ENCODE measurements around the gene ADAT1.
"Not testable (repeated sequence)": the region's sequence is repeated elsewhere in the genome, so short reads cannot be mapped to it uniquely, and the experiment has no call there.

The ADAT1 gene

DNA sequence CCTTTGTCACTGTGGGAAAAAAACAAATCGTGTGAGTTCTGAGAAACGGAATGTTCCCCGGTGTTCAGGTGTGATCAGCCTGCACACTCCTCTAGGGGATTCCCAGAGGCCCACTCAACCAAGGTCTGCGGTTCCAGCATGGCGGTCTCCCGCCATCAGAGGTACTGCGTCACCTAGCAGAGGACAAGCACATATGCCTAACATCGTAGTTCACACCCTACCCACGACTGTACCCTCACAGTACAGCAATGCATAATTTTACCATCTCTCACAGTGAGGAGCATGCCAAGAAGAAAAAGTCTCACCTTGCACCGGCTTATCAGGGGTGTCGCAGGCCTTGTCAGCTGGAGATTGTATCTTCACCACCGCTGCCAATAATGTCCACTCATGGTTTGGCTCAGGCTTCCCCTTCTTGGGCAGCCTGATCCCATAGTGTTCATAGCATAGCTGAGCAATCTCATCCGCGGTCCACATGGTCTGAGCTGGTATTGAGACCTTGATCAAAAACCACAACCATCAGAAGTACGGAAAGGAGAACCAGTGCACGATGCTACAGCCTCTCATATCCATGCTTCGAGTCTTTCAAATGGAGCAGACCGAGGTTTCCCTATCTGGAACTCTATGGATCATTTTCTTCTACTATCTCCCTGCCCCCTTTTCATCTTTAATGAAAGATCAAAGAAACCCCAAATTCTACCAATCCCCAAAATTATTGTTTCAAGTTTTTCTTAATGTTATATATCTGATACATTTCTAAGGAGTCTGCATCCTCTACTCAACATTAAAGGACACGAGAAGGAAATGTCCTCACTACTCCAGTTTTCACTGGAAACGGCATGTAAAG is 2.5 kb downstream of the ADAT1 start:
- DNase-seq (ENCODE audit: low read depth in 3 of 3): no peak

- DNase-seq (ENCODE audit: low read depth in 3 of 3): no peak
These were observed 4.3 kb downstream of the ADAT1 start for GRCh38 chr16:75618780-75619179.

- DNase-seq (ENCODE audit: low read depth in 3 of 3): no peak
These were observed 6.0 kb downstream of the ADAT1 start for GRCh38 chr16:75617121-75617520.

DNA sequence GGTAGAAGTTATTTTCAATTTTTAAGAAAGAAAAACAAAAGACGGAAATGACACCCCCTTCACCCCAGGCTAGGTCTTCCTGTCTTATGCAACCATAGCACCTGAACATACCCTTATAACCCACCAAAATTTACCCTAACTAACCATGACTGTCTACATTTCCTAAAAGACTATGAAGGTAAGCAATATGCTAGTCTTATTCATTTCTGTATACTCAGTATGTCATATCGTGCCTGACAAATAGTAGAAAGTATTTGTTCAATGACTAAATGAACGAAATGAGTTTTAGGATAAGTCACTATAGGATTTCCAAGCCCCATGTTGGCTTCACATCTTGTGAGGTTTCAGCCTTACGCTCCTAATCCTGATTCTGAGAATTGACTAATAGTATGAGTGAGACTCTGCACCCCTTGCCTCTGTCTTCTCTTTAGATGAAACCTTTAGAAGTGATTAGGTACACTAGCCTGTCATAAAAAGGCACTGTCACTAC is 6.5 kb downstream of the ADAT1 start:
- no peak for DNase-seq (ENCODE audit: low read depth in 3 of 3)

DNA sequence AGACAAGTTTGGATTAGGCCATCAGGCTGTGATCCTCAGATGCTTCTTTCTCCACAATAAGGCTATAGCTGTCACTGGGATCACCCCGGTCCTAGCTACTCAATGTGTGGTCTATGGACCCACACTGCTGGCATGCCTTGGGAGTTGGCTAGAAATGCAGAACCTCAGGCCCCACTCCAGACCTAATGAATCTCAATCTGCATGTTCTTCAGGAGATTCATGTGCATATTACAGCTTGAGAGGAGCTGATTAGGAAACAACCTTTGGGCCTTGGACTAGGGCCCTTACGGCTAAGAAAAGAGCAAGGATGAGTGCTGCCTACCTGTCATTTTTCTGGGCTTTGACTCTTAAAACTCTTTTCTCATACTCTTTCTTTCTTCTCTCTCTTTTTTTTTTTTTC is 7.5 kb downstream of the ADAT1 start:
- DNase-seq (ENCODE audit: low read depth in 3 of 3): no peak

- DNase-seq (ENCODE audit: low read depth in 3 of 3): no peak
These were observed 8.8 kb downstream of the ADAT1 start for GRCh38 chr16:75614066-75614897.

- DNase-seq (ENCODE audit: low read depth in 3 of 3): no peak
These were observed 16.6 kb downstream of the ADAT1 start for GRCh38 chr16:75606507-75606906.

GRCh38 chr16:75603241-75603640 is 19.8 kb downstream of the ADAT1 start:
- DNase-seq (ENCODE audit: low read depth in 3 of 3): no peak

DNA sequence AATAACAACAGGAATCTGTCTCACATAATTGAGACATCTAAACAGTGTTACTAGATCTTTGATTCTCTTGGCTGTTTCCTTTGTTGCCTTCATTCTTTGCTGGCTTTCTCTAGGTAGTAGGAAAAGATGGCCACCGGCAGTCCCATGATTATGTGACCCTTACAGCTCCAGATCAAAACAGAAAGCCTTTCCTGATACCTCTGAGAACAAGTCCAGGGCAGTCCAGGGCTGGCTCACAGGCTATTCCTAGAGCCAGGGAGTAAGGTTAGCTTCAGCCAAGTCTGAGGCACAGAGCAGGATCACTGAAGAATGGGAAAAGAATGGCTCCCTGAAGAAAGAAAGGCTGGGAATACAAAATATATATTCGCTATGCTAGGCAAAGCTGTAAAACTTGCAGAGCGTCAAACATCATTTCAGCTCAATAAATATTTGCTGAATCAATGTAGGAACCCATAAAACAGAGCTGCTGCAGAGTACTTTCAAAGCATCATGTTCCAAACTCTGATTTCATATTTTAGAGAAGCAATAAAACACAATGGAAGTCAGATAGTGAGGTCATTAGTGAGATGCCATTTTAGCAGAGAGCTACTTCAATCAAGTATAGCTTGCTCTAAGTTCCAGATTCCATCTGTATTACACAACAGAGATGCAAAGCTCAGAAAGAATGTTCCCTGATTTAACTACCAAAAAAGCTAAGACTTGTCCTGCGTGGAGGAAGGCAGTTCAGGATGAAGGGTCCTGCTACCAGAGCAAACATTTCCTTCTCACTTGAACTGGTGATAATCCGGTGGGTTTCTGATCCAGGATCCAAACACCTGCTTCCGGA is 23.4 kb downstream of the ADAT1 start:
- no peak for DNase-seq (ENCODE audit: low read depth in 3 of 3)

- DNase-seq (ENCODE audit: low read depth in 3 of 3): no peak
These were observed 29.0 kb downstream of the ADAT1 start for GRCh38 chr16:75593825-75594820.

GRCh38 chr16:75593308-75593707 is 29.8 kb downstream of the ADAT1 start:
- no peak for DNase-seq (ENCODE audit: low read depth in 3 of 3)

DNA sequence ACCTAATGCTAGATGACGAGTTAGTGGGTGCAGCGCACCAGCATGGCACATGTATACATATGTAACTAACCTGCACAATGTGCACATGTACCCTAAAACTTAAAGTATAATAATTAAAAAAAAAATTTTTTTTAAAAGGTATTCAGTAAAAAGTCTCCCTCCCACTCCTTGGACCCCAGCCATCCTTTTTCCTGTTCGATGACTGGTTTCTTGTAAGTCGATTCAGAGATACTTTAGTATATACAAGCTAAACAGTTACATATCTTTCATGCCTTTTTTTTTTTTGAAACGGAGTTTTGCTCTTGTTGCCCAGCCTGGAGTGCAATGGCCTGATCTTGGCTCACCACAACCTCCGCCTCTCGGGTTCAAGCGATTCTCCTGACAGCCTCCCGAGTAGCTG is 31.2 kb downstream of the ADAT1 start:
- not testable (repeated sequence) for DNase-seq (ENCODE audit: low read depth in 3 of 3)

- DNase-seq (ENCODE audit: low read depth in 3 of 3): no peak
These were observed 31.9 kb downstream of the ADAT1 start for GRCh38 chr16:75590920-75591843.

DNA sequence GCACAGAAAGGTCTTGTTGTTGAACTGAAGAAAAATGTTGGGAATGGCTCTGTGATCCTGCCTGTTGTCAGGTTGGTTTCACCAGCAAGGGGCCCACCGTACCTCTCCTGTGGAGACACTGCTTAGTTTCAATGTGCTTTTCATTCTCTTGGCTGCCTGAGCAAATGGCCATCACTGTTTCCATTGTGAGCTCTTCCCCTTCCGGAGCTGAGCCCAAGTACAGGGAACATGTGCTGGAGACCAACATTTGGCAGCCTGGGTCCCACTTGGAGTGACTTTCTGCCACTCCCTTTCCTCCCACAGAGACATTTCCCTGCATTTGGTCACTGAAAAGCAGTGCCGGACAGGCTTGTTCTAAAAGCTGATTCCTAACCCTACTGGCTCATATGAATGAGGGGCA is 33.8 kb downstream of the ADAT1 start:
- no peak for DNase-seq (ENCODE audit: low read depth in 3 of 3)

GRCh38 chr16:75588716-75589115 is 34.4 kb downstream of the ADAT1 start:
- no peak for DNase-seq (ENCODE audit: low read depth in 3 of 3)

DNA sequence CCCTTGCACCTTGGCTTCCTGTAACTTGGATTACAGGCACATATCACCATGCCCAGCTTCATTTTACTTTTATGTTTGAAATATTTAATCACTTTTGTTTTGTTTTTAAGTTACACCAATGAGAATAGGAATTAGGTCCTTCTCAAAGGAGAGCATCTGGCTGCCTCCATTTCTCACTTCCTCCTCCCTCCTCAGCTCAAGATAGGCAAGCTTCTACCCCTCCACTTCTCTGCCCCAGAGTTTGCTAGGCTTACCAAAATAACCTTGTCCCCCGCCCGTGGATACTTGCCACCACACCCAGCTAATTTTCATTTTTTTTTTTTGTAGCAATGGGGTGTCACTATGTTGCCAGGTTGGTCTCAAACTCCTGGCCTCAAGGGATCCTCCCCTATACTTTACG is 39.0 kb downstream of the ADAT1 start:
- no peak for DNase-seq (ENCODE audit: low read depth in 3 of 3)

GRCh38 chr16:75579281-75579834 is 43.7 kb downstream of the ADAT1 start:
- DNase-seq (ENCODE audit: low read depth in 3 of 3): no peak

- no peak for DNase-seq (ENCODE audit: low read depth in 3 of 3)
These were observed 44.4 kb downstream of the ADAT1 start for GRCh38 chr16:75578725-75579124.

DNA sequence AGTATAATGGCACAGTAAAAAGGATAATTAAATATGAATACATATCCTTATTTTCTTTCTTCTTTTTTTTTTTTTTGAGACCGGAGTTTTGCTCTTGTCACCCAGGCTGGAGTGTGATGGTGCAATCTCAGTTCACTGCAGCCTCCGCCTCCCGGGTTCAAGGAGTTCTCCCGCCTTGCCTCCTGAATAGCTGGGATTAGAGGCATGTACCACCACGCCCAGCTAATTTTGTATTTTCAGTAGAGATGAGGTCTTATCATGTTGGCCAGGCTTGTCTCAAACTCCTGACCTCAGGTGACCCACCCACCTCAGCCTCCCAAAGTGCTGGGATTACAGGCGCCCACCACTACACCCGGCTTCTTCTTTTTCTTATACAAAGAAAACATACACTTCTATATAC is 44.9 kb downstream of the ADAT1 start:
- DNase-seq (ENCODE audit: low read depth in 3 of 3): no peak
